Liver (tissue), 3 donors: ENCODE results near the gene NKAIN2.

Experiments
- GABPA ChIP-seq, 2 donors: IDR thresholded peaks in 1 of 2; conservative IDR thresholded peaks in 1 of 2; 2 replicates each; pipeline ENCODE4 v1.6.1; 2016; ENCODE audit warnings: antibody characterized with exemption in 2 of 2, mild to moderate bottlenecking in 1 of 2, moderate library complexity in 1 of 2
- HNF4G ChIP-seq: IDR thresholded peaks from 2 replicates; pipeline ENCODE4 v1.6.1; 2016; ENCODE audit warnings: antibody characterized with exemption
- JUND ChIP-seq, 2 donors: IDR thresholded peaks; 2 replicates each; pipeline ENCODE4 v1.6.1; 2016; ENCODE audit warnings: antibody characterized with exemption in 2 of 2
- RAD21 ChIP-seq, 2 donors: IDR thresholded peaks; 2 replicates each; pipeline ENCODE4 v1.6.1; 2016; ENCODE audit warnings: antibody characterized with exemption in 2 of 2, mild to moderate bottlenecking in 2 of 2
- TAF1 ChIP-seq: conservative IDR thresholded peaks from 2 replicates; pipeline ENCODE4 v1.6.1; 2016; ENCODE audit warnings: antibody characterized with exemption, mild to moderate bottlenecking
- YY1 ChIP-seq: IDR thresholded peaks from 2 replicates; pipeline ENCODE4 v1.6.1; 2016; ENCODE audit warnings: antibody characterized with exemption, mild to moderate bottlenecking
- TF ChIP-seq, protein P1 (sequence below): IDR thresholded peaks from 2 replicates; pipeline ENCODE4 v1.6.1; 2016; ENCODE audit warnings: antibody characterized with exemption
- TF ChIP-seq, protein P2 (sequence below): fragments of 150-350 bp; IDR thresholded peaks from 2 replicates; pipeline ENCODE4 v1.5.1; 2017; ENCODE audit warnings: improper control_type of control experiment, low read depth, low read length; ENCODE audit not compliant: missing input control
- TF ChIP-seq, protein P3 (sequence below): IDR thresholded peaks from 2 replicates; pipeline ENCODE4 v1.6.1; 2016; ENCODE audit warnings: antibody characterized with exemption
- TF ChIP-seq, protein P4 (sequence below): IDR thresholded peaks from 2 replicates; pipeline ENCODE4 v1.6.1; 2016; ENCODE audit warnings: antibody characterized with exemption
- TF ChIP-seq, protein P5 (sequence below): IDR thresholded peaks from 2 replicates; pipeline ENCODE4 v1.6.1; 2016; ENCODE audit warnings: antibody characterized with exemption, mild to moderate bottlenecking
- donor health status: healthy.
- donor health status: healthy.

DNA sequence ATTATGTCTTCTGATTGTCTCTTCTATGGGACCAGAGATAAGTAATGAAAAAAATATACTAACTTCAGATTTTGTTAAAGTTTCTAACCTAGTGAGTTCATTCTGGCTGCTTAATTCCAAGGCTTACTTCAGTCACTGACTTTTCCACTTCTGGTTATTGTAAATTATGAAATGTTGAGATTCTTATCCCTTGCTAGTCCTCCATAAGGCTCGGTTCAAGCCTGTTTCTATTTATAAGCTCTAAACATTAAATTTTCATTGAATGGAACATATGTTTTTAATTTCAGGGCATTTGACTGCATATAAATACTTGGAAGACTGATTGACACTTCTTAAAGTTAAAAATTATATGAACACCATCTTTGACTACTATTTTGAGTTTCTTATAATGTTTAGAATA is 23.6 kb upstream of the NKAIN2 start:
- TF ChIP-seq, protein P1, sequence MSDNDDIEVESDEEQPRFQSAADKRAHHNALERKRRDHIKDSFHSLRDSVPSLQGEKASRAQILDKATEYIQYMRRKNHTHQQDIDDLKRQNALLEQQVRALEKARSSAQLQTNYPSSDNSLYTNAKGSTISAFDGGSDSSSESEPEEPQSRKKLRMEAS, result no peak
- TF ChIP-seq, protein P2, sequence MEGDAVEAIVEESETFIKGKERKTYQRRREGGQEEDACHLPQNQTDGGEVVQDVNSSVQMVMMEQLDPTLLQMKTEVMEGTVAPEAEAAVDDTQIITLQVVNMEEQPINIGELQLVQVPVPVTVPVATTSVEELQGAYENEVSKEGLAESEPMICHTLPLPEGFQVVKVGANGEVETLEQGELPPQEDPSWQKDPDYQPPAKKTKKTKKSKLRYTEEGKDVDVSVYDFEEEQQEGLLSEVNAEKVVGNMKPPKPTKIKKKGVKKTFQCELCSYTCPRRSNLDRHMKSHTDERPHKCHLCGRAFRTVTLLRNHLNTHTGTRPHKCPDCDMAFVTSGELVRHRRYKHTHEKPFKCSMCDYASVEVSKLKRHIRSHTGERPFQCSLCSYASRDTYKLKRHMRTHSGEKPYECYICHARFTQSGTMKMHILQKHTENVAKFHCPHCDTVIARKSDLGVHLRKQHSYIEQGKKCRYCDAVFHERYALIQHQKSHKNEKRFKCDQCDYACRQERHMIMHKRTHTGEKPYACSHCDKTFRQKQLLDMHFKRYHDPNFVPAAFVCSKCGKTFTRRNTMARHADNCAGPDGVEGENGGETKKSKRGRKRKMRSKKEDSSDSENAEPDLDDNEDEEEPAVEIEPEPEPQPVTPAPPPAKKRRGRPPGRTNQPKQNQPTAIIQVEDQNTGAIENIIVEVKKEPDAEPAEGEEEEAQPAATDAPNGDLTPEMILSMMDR, result no peak
- TF ChIP-seq, protein P3, sequence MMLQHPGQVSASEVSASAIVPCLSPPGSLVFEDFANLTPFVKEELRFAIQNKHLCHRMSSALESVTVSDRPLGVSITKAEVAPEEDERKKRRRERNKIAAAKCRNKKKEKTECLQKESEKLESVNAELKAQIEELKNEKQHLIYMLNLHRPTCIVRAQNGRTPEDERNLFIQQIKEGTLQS, result no peak
- TF ChIP-seq, protein P4, sequence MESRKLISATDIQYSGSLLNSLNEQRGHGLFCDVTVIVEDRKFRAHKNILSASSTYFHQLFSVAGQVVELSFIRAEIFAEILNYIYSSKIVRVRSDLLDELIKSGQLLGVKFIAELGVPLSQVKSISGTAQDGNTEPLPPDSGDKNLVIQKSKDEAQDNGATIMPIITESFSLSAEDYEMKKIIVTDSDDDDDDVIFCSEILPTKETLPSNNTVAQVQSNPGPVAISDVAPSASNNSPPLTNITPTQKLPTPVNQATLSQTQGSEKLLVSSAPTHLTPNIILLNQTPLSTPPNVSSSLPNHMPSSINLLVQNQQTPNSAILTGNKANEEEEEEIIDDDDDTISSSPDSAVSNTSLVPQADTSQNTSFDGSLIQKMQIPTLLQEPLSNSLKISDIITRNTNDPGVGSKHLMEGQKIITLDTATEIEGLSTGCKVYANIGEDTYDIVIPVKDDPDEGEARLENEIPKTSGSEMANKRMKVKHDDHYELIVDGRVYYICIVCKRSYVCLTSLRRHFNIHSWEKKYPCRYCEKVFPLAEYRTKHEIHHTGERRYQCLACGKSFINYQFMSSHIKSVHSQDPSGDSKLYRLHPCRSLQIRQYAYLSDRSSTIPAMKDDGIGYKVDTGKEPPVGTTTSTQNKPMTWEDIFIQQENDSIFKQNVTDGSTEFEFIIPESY, result no peak
- TF ChIP-seq, protein P5, sequence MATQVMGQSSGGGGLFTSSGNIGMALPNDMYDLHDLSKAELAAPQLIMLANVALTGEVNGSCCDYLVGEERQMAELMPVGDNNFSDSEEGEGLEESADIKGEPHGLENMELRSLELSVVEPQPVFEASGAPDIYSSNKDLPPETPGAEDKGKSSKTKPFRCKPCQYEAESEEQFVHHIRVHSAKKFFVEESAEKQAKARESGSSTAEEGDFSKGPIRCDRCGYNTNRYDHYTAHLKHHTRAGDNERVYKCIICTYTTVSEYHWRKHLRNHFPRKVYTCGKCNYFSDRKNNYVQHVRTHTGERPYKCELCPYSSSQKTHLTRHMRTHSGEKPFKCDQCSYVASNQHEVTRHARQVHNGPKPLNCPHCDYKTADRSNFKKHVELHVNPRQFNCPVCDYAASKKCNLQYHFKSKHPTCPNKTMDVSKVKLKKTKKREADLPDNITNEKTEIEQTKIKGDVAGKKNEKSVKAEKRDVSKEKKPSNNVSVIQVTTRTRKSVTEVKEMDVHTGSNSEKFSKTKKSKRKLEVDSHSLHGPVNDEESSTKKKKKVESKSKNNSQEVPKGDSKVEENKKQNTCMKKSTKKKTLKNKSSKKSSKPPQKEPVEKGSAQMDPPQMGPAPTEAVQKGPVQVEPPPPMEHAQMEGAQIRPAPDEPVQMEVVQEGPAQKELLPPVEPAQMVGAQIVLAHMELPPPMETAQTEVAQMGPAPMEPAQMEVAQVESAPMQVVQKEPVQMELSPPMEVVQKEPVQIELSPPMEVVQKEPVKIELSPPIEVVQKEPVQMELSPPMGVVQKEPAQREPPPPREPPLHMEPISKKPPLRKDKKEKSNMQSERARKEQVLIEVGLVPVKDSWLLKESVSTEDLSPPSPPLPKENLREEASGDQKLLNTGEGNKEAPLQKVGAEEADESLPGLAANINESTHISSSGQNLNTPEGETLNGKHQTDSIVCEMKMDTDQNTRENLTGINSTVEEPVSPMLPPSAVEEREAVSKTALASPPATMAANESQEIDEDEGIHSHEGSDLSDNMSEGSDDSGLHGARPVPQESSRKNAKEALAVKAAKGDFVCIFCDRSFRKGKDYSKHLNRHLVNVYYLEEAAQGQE, result no peak
- TF ChIP-seq RAD21 (IDR thresholded peaks at IDR 0.05) (no peak), HNF4G (no peak), YY1 (no peak), GABPA (IDR thresholded peaks at IDR 0.05 in 1 of 2, conservative IDR thresholded peaks at IDR 0.05 in 1 of 2) (no peak), TAF1 (no peak), JUND (IDR thresholded peaks at IDR 0.05) (no peak)
